Lower leg skin (tissue), 4 donors: ENCODE results near the gene OVCA2. TPM values are rescaled to one million over a fixed set of nuclear protein-coding genes. Genes with fewer than 3 reads are reported as not detected.
A peak's percentile ranks its signal among the peaks of the same experiment; 100 is the strongest.

Experiments
- DNase-seq, 2 donors: peaks; one replicate each; pipeline ENCODE4 v3.0.0-alpha.2; 2019; ENCODE audit warnings: low spot score in 2 of 2
- H3K4me3 ChIP-seq: fragments of 200-600 bp; sonication (generic); 2 replicates; pipeline ENCODE4 v1.5.1; 2017; ENCODE audit warnings: mild to moderate bottlenecking, low read depth; ENCODE audit not compliant: poor library complexity, severe bottlenecking
- CTCF ChIP-seq, 3 donors: fragments of 450-650 bp; IDR thresholded peaks; one replicate each; pipeline ENCODE4 v1.5.1; 2016; ENCODE audit warnings: antibody characterized with exemption in 3 of 3, mild to moderate bottlenecking in 3 of 3, moderate library complexity in 2 of 3
- POLR2A ChIP-seq, 2 donors: fragments of 450-650 bp; IDR thresholded peaks; one replicate each; pipeline ENCODE4 v1.6.1; 2016 to 2017; ENCODE audit warnings: antibody characterized with exemption in 2 of 2, mild to moderate bottlenecking in 1 of 2, moderate library complexity in 1 of 2
- WGBS, 2 donors: methylation state at CpG; one replicate each; pipeline ENCODE4 v1.1.5; 2018; 5-methylcytosine and 5-hydroxymethylcytosine counted together
- intact Hi-C: fragments of 100-400 bp; cut with DNase I; formaldehyde crosslinking; loops from one replicate; pipeline ENCODE4 v1.15.0; 2023; ENCODE audit warnings: low total_unique reads
- total RNA-seq, 4 donors: library from RNA; depleted of rRNA; stranded (reverse); fragments of >200 nt; gene quantifications; one replicate each; pipeline ENCODE4 v1.1.0, GENCODE V29; 2016

The OVCA2 gene
- total RNA-seq, 4 donors from 2014 or later = 34.2 to 51.5 (median 40.3) TPM

GRCh38 chr17:2061441-2061958, 19.7 kb downstream of the OVCA2 start:
- no peak for TF ChIP-seq POLR2A (IDR thresholded peaks at IDR 0.05)
- no peak for TF ChIP-seq CTCF (IDR thresholded peaks at IDR 0.05)
- no peak for DNase-seq
- H3K4me3 ChIP-seq = no peak overlapping the region
- intact Hi-C loops = loop anchor here (5.0 kb wide), 1 partner anchor 181 kb away; no protein-coding TSS in a partner anchor
- 80 to 91% methylated on average over 15 to 17 of the region's 17 CpGs for WGBS, 2 donors

GRCh38 chr17:2062571-2063183, 20.9 kb downstream of the OVCA2 start:
- 66 to 71% methylated on average over 10 to 11 of the region's 11 CpGs for WGBS, 2 donors
- intact Hi-C loops = loop anchor here (5.0 kb wide), 1 partner anchor 180 kb away; no protein-coding TSS in a partner anchor
- TF ChIP-seq CTCF (IDR thresholded peaks at IDR 0.05) (no peak), POLR2A (IDR thresholded peaks at IDR 0.05) (no peak)
- no peak overlapping the region for H3K4me3 ChIP-seq
- peak in 1 of 2 donors; percentile 83 for DNase-seq

- no peak for DNase-seq
- intact Hi-C loops = loop anchor here (5.0 kb wide), 1 partner anchor 179 kb away; no protein-coding TSS in a partner anchor
- TF ChIP-seq CTCF (IDR thresholded peaks at IDR 0.05) (no peak), POLR2A (IDR thresholded peaks at IDR 0.05) (no peak)
- 72 to 75% methylated on average over 16 of the region's 16 CpGs for WGBS, 2 donors
- no peak overlapping the region for H3K4me3 ChIP-seq
These were observed 21.7 kb downstream of the OVCA2 start for GRCh38 chr17:2063261-2064146.

GRCh38 chr17:2064147-2064489, 22.3 kb downstream of the OVCA2 start:
- WGBS, 2 donors = 65% methylated on average over 5 of the region's 5 CpGs
- TF ChIP-seq CTCF (IDR thresholded peaks at IDR 0.05) (no peak), POLR2A (IDR thresholded peaks at IDR 0.05) (no peak)
- no peak overlapping the region for H3K4me3 ChIP-seq
- no peak for DNase-seq
- intact Hi-C loops = loop anchor here (5.0 kb wide), 1 partner anchor 178 kb away; no protein-coding TSS in a partner anchor

GRCh38 chr17:2064520-2064971, 22.7 kb downstream of the OVCA2 start:
- TF ChIP-seq POLR2A (IDR thresholded peaks at IDR 0.05) = no peak
- no peak for TF ChIP-seq CTCF (IDR thresholded peaks at IDR 0.05)
- intact Hi-C loops = loop anchor here (5.0 kb wide), 1 partner anchor 178 kb away; no protein-coding TSS in a partner anchor
- peak in 1 of 2 donors; percentile 84 for DNase-seq
- WGBS, 2 donors = 79 to 83% methylated on average over 6 of the region's 6 CpGs
- no peak overlapping the region for H3K4me3 ChIP-seq
